Hepatocyte (in vitro differentiated cells): Measurements from ENCODE around the gene EEFSEC. TPM values are rescaled to one million over a fixed set of nuclear protein-coding genes. Genes with fewer than 3 reads are reported as not detected.

Experiments
- DNase-seq: peaks from one replicate; pipeline ENCODE4 v3.0.0-alpha.2; 2016; ENCODE audit warnings: low spot score
- H2AFZ ChIP-seq: fragments of 200-600 bp; sonication (generic); 2 replicates; pipeline ENCODE4 v1.6.0; 2016; ENCODE audit warnings: antibody characterized with exemption, mild to moderate bottlenecking
- H3K27ac ChIP-seq: fragments of 200-600 bp; sonication (generic); 2 replicates; pipeline ENCODE4 v1.5.1; 2016; ENCODE audit warnings: mild to moderate bottlenecking
- H3K27me3 ChIP-seq: fragments of 200-600 bp; sonication (generic); 2 replicates; pipeline ENCODE4 v1.6.1; 2016
- H3K36me3 ChIP-seq: fragments of 200-600 bp; sonication (generic); replicated peaks from 2 replicates; pipeline ENCODE4 v1.5.1; 2016; ENCODE audit warnings: low read depth; ENCODE audit not compliant: insufficient read depth
- H3K4me1 ChIP-seq: fragments of 200-600 bp; sonication (generic); 2 replicates; pipeline ENCODE4 v1.5.1; 2016; ENCODE audit warnings: mild to moderate bottlenecking, moderate library complexity; ENCODE audit not compliant: insufficient read depth
- H3K4me2 ChIP-seq: fragments of 200-600 bp; sonication (generic); 2 replicates; pipeline ENCODE4 v1.6.0; 2016
- H3K4me3 ChIP-seq: fragments of 200-600 bp; sonication (generic); 2 replicates; pipeline ENCODE4 v1.5.1; 2016; ENCODE audit warnings: mild to moderate bottlenecking
- H3K79me2 ChIP-seq: fragments of 200-600 bp; sonication (generic); 2 replicates; pipeline ENCODE4 v1.6.0; 2017; ENCODE audit warnings: mild to moderate bottlenecking
- H3K9me2 ChIP-seq: fragments of 200-600 bp; sonication (generic); replicated peaks from 2 replicates; pipeline ENCODE4 v1.6.0; 2017; ENCODE audit warnings: mild to moderate bottlenecking; ENCODE audit not compliant: insufficient read depth
- H3K9me3 ChIP-seq: fragments of 200-600 bp; sonication (generic); 2 replicates; pipeline ENCODE4 v1.5.1; 2016; ENCODE audit warnings: low read depth, mild to moderate bottlenecking
- H4K20me1 ChIP-seq: fragments of 200-600 bp; sonication (generic); 2 replicates; pipeline ENCODE4 v1.6.0; 2016; ENCODE audit warnings: mild to moderate bottlenecking; ENCODE audit not compliant: insufficient read depth, poor library complexity, severe bottlenecking
- CTCF ChIP-seq: fragments of 200-600 bp; sonication (generic); IDR thresholded peaks from 2 replicates; pipeline ENCODE4 v1.5.1; 2016; ENCODE audit warnings: antibody characterized with exemption, mild to moderate bottlenecking; ENCODE audit not compliant: poor library complexity
- EZH2 ChIP-seq: fragments of 200-600 bp; sonication (generic); IDR thresholded peaks from 2 replicates; pipeline ENCODE4 v1.6.1; 2016; ENCODE audit warnings: antibody characterized with exemption, mild to moderate bottlenecking, borderline replicate concordance
- EZH2phosphoT487 ChIP-seq: fragments of 200-600 bp; sonication (generic); IDR thresholded peaks from one replicate; pipeline ENCODE4 v1.6.1; 2018; ENCODE audit warnings: antibody characterized with exemption, mild to moderate bottlenecking, low read depth, moderate library complexity; ENCODE audit not compliant: unreplicated experiment, severe bottlenecking
- WGBS: methylation state at CpG from one replicate; pipeline ENCODE4 v1.1.6; 2016; ENCODE audit warnings: low lambda C conversion rate; ENCODE audit errors: missing lambda C conversion rate; 5-methylcytosine and 5-hydroxymethylcytosine counted together
- polyA plus RNA-seq: library from polyadenylated mRNA; unstranded; fragments of >200 nt; fragmentation: Nextera tagmentation; extraction: Ambion mirVana; gene quantifications from 2 replicates; pipeline ENCODE4 v1.2.1, GENCODE V29; 2016
- total RNA-seq: library from RNA; depleted of rRNA; stranded (reverse); fragments of >200 nt; gene quantifications from 2 replicates; pipeline ENCODE4 v1.2.3, GENCODE V29; 2014

EEFSEC gene
- total and polyA plus RNA-seq, 2 experiments from 2014 or later, result 9.8 to 17.5 TPM

GRCh38 chr3:128346562-128346961 lies 193.3 kb downstream of the EEFSEC start:
- Histone ChIP-seq H3K9me2 (no peaks in the 10 kb centered on the region), H3K4me1 (peaks cover 13% of the 10 kb centered on the region), H3K36me3 (no peaks in the 10 kb centered on the region), H3K27ac (no peak overlapping the region), H2AFZ (no peak overlapping the region), H4K20me1 (no peaks in the 10 kb centered on the region), H3K4me2 (no peak overlapping the region), H3K4me3 (no peak overlapping the region), H3K9me3 (no peaks in the 10 kb centered on the region), H3K27me3 (no peaks in the 10 kb centered on the region), H3K79me2 (no peaks in the 10 kb centered on the region)
- DNase-seq, result no peak
- WGBS, result 91% methylated on average over 2 of the region's 2 CpGs
- TF ChIP-seq EZH2, result no peak
- TF ChIP-seq EZH2phosphoT487, result no peak
- no peak for TF ChIP-seq CTCF

GRCh38 chr3:128347282-128347681 lies 194.0 kb downstream of the EEFSEC start:
- no peaks in the 10 kb centered on the region for H3K79me2 ChIP-seq
- no peak overlapping the region for H3K4me2 ChIP-seq

GRCh38 chr3:128348075-128348474 lies 194.8 kb downstream of the EEFSEC start:
- no peaks in the 10 kb centered on the region for H3K9me3 ChIP-seq
- H3K36me3 ChIP-seq, result no peaks in the 10 kb centered on the region
- no peak overlapping the region for H3K4me3 ChIP-seq
- TF ChIP-seq CTCF, result no peak
- H3K4me2 ChIP-seq, result no peak overlapping the region
- H2AFZ ChIP-seq, result no peak overlapping the region
- H3K79me2 ChIP-seq, result no peaks in the 10 kb centered on the region
- peaks cover 11% of the 10 kb centered on the region for H3K4me1 ChIP-seq
- no peaks in the 10 kb centered on the region for H3K27me3 ChIP-seq
- H3K27ac ChIP-seq, result no peak overlapping the region
- WGBS, result 76% methylated on average over 4 of the region's 4 CpGs
- no peaks in the 10 kb centered on the region for H4K20me1 ChIP-seq
- no peaks in the 10 kb centered on the region for H3K9me2 ChIP-seq
- DNase-seq, result no peak

More at GRCh38 chr3:128347282-128347681, 194.0 kb downstream of the EEFSEC start:
- H3K4me1 ChIP-seq, result peaks cover 13% of the 10 kb centered on the region
- H3K9me2 ChIP-seq, result no peaks in the 10 kb centered on the region
- H3K27ac ChIP-seq, result no peak overlapping the region
- H3K36me3 ChIP-seq, result no peaks in the 10 kb centered on the region
- TF ChIP-seq CTCF (no peak), EZH2phosphoT487 (no peak), EZH2 (no peak)
- H3K27me3 ChIP-seq, result no peaks in the 10 kb centered on the region
- no peak overlapping the region for H3K4me3 ChIP-seq
- H4K20me1 ChIP-seq, result no peaks in the 10 kb centered on the region
- DNase-seq, result no peak
- no peaks in the 10 kb centered on the region for H3K9me3 ChIP-seq
- H2AFZ ChIP-seq, result no peak overlapping the region

GRCh38 chr3:128348805-128349531 lies 195.7 kb downstream of the EEFSEC start:
- no peak for TF ChIP-seq EZH2phosphoT487
- TF ChIP-seq CTCF, result no peak
- no peak for TF ChIP-seq EZH2
- Histone ChIP-seq H3K9me3 (no peaks in the 10 kb centered on the region), H3K9me2 (no peaks in the 10 kb centered on the region), H3K79me2 (no peaks in the 10 kb centered on the region), H3K4me2 (no peak overlapping the region), H3K4me1 (peaks cover 10% of the 10 kb centered on the region), H3K36me3 (no peaks in the 10 kb centered on the region), H4K20me1 (no peaks in the 10 kb centered on the region), H3K27ac (no peak overlapping the region), H2AFZ (no peak overlapping the region), H3K4me3 (no peak overlapping the region), H3K27me3 (no peaks in the 10 kb centered on the region)
- no peak for DNase-seq
- WGBS, result 82% methylated on average over 5 of the region's 5 CpGs
